ENCODE results near the gene PIWIL4.
A peak's percentile ranks its signal among the peaks of the same experiment; 100 is the strongest.
"Not testable (repeated sequence)": the region's sequence is repeated elsewhere in the genome, so short reads cannot be mapped to it uniquely, and the experiment has no call there.

Gene PIWIL4

GRCh38 chr11:94549146-94549545, 18.0 kb upstream of the PIWIL4 start:
- DNase-seq (no peak), ATAC-seq (no peak)

GRCh38 chr11:94550513-94550912, 16.7 kb upstream of the PIWIL4 start:
- ATAC-seq = no peak

GRCh38 chr11:94553938-94554337, 13.2 kb upstream of the PIWIL4 start:
- DNase-seq (no peak), ATAC-seq (no peak)

More at GRCh38 chr11:94550513-94550912, 16.7 kb upstream of the PIWIL4 start:
- DNase-seq = no peak

GRCh38 chr11:94555752-94556329, 11.3 kb upstream of the PIWIL4 start:
- DNase-seq, ATAC-seq: not testable (repeated sequence)

- ATAC-seq (no peak), DNase-seq (no peak)
These were observed 9.7 kb upstream of the PIWIL4 start for GRCh38 chr11:94557421-94557820.

GRCh38 chr11:94557992-94558391, 9.2 kb upstream of the PIWIL4 start:
- no peak for ATAC-seq
- no peak for DNase-seq

- ATAC-seq = no peak
- no peak for DNase-seq
These were observed 8.7 kb upstream of the PIWIL4 start for GRCh38 chr11:94558468-94558867.

GRCh38 chr11:94558932-94559331, 8.2 kb upstream of the PIWIL4 start:
- DNase-seq (no peak), ATAC-seq (no peak)

GRCh38 chr11:94559361-94559760, 7.8 kb upstream of the PIWIL4 start:
- DNase-seq = no peak
- ATAC-seq = no peak

GRCh38 chr11:94560834-94561233, 6.3 kb upstream of the PIWIL4 start:
- ATAC-seq (no peak), DNase-seq (no peak)

GRCh38 chr11:94563176-94563847, 3.9 kb upstream of the PIWIL4 start:
- no peak for DNase-seq
- ATAC-seq = no peak

GRCh38 chr11:94563848-94564467, 3.2 kb upstream of the PIWIL4 start:
- ATAC-seq = no peak

GRCh38 chr11:94568200-94568599, 1.0 kb downstream of the PIWIL4 start:
- DNase-seq (no peak), ATAC-seq (no peak)

More at GRCh38 chr11:94563848-94564467, 3.2 kb upstream of the PIWIL4 start:
- no peak for DNase-seq

GRCh38 chr11:94568717-94569116, 1.5 kb downstream of the PIWIL4 start:
- DNase-seq (no peak), ATAC-seq (no peak)

GRCh38 chr11:94572975-94573374, 5.8 kb downstream of the PIWIL4 start:
- not testable (repeated sequence) for ATAC-seq, DNase-seq

GRCh38 chr11:94574193-94574961, 7.2 kb downstream of the PIWIL4 start:
- no peak for DNase-seq
- ATAC-seq = no peak

- ATAC-seq = no peak
- no peak for DNase-seq
These were observed 9.1 kb downstream of the PIWIL4 start for GRCh38 chr11:94576306-94576705.

GRCh38 chr11:94577841-94578240, 10.7 kb downstream of the PIWIL4 start:
- DNase-seq = no peak
- ATAC-seq = no peak

GRCh38 chr11:94581926-94582325, 14.8 kb downstream of the PIWIL4 start:
- DNase-seq (no peak), ATAC-seq (no peak)

GRCh38 chr11:94583213-94583865, 16.2 kb downstream of the PIWIL4 start:
- no peak for DNase-seq

GRCh38 chr11:94583866-94584500, 16.8 kb downstream of the PIWIL4 start:
- no peak for DNase-seq
- ATAC-seq = no peak

More at GRCh38 chr11:94583213-94583865, 16.2 kb downstream of the PIWIL4 start:
- ATAC-seq = peak; percentile 36

GRCh38 chr11:94584978-94585377, 17.8 kb downstream of the PIWIL4 start:
- ATAC-seq = no peak
- DNase-seq = no peak

Measured in stimulated activated naive CD8-positive, alpha-beta T cell treated with anti-CD3 and anti-CD28 coated beads, Interleukin-15, Interleukin-2, amounts not matched to agents 100 U/mL and 50 U/mL, for 24 hours (primary cell).